Skeletal muscle cell (primary cell): Measurements from ENCODE around the gene GLI2.

Source experiments
- DNase-seq: peaks from one replicate; pipeline ENCODE4 v3.0.0-alpha.2; 2010; ENCODE audit warnings: low read depth
- H3K4me3 ChIP-seq: 2 replicates; pipeline ENCODE4 v1.5.1; 2011; ENCODE audit warnings: low read depth, mild to moderate bottlenecking, control low read depth, low read length, moderate library complexity

Gene GLI2

GRCh38 chr2:120749506-120750431 lies 14.1 kb downstream of the GLI2 start:
- no peak for DNase-seq
- H3K4me3 ChIP-seq = no peak overlapping the region

DNA sequence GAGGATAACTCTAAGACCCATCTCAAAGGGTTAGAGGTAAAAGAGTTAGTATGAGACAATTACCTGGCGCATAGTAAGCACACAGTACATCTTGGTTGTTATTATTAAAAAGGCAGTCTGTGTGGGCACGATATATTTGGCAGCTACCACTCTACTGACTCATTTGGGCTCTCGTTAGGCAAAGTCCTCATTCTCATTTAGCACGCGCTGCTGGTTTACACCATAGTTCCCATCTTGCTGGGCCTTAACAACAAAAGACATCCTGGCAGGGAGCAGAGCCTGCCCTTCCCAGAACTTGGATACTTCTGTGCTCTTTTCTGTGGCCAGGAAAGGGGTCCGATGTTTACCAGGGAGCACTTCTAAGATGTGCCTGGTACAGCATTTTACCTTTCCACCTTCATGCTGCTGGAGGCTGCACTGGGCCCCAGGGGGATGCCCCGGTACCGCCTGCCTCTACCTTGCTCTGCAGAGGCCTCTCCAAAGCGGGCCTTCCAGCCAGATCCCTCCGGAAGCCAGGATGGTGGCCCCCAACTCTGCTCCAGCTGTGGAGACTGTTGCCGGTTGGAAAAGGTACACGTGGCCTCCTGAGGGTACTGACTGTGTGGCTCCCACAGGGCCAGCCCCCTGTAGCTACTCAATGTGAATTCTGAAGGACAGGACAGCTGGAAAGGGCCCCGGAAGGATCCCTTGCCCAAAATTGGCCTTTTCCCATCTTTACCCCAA lies 15.0 kb downstream of the GLI2 start:
- no peak for DNase-seq

DNA sequence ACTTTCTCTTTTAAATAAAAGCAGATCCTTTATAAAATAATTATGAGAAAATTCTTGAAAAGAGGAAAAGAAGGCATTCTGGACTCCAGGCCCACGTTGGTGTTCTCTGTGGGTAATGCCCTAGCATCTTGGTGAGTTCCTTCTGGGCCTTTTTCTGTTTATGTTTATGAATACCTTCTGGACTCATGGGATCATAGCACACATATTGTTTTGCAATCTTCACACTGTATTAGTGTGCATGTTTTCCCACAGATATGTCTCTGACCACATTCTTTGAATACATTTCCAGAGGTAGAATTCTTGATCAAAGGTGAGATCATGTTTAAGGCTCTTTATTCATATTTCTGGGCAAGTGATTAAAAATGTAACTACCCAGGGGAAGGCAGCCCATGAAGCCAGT lies 15.9 kb downstream of the GLI2 start:
- no peak overlapping the region for H3K4me3 ChIP-seq
- no peak for DNase-seq

More for the DNA sequence above, 15.0 kb downstream of the GLI2 start:
- H3K4me3 ChIP-seq = no peak overlapping the region

- DNase-seq = no peak
These were observed 18.6 kb downstream of the GLI2 start for GRCh38 chr2:120754067-120754960.

DNA sequence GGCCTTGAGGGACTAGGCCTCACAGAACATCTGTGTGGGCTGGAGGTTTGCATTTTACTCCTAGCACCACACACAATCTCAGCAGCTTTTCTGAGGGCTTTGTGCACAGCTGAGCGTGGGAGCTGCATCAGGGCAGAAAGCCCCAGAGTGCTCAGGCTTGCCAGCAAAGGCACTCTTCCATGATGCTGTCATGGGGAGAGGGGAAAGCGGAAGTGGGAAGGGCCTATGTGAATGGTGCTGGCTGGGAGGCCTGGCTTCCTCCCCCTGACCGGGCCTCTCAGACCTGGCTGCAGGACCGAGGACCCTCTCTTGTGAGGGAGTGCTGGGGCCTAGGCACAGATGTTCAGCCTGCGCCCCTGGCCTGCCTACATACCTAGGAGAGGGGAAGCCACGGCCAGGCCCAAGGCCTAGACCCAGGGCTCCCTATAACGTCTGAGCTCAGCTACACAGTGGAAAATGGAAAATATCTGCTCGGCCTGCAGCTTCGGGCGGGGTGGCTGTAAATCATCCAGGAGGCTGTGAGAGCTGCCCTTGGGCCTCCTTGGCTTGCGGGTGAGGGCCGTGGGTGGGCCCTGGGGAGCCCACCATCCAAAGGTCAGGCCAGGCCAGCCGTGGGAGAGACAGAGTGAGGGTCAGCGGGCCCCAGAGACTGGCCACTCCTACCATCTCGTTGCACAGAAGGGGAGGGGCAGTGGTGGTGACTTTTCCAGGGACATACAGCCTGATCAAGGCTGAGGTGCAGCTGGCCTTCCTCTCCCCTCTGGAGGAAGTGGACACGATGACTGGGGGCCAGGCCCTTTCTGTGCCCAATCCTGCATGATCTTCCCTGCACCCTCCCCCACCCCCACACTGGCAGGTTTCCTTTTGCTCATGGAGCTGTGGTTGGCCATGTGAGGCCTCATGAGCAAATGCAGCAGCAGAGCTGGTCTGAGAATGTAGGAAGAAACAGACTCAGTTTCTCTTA lies 22.8 kb downstream of the GLI2 start:
- peak; percentile 87 for DNase-seq
- no peak overlapping the region for H3K4me3 ChIP-seq

More at GRCh38 chr2:120754067-120754960, 18.6 kb downstream of the GLI2 start:
- no peak overlapping the region for H3K4me3 ChIP-seq

GRCh38 chr2:120759543-120760331 lies 24.1 kb downstream of the GLI2 start:
- H3K4me3 ChIP-seq = no peak overlapping the region
- no peak for DNase-seq

GRCh38 chr2:120760446-120761135 lies 24.9 kb downstream of the GLI2 start:
- no peak overlapping the region for H3K4me3 ChIP-seq
- no peak for DNase-seq

DNA sequence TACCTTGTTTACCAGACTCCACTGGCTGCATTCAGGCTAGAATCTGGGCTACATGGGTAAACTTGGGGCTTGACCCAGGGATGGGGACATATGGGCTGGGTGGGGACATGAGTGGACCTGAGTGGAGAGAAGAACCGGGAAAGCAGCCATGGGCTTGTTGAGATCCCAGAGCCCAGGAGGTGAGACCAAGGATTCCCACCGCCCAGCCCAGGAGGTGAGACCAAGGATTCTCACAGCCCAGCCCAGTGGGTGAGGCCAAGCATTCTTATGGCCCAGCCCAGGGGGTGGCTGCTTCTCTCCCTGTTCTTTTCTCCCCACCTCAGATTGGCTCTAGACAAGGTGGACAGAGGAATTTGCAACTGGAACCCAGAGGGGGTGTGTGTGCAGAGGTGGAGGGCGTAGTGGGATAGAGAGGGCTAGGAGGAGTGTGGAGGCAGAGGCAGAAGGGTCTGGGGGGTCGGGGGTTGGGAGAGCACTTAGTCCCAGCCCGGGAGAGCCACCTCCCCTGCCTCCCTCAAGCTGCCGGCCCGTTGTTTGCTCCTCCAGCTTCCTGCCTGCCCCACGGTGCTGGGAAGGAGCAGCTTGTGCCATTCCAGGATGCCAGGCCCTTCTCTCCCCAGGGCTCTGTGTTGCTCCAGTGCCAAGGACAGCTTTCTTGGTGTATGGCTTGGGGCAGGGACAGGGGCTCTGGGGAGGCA lies 25.6 kb downstream of the GLI2 start:
- no peak for DNase-seq

DNA sequence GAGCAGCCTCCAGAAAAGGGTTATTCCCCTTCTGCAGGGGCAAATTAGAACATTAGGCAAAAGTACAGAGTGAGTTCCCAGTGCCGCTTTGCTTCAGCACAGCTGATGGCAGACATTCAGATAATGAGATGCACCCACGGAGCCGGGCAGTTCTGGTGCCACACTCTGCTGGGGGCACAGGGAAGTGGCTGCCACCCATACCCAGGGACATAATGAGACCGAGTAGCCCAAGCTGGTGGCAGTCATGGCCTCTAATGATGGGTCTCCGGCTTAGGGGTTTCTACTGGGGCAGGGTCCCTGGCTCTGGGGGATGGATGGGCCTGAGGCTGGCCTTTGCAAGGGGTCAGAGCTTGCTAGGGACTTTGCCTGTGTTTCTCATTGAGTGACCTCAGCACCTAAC lies 26.2 kb downstream of the GLI2 start:
- no peak for DNase-seq
- H3K4me3 ChIP-seq = no peak overlapping the region

More for the DNA sequence above, 25.6 kb downstream of the GLI2 start:
- H3K4me3 ChIP-seq = no peak overlapping the region

- no peak overlapping the region for H3K4me3 ChIP-seq
These were observed 26.8 kb downstream of the GLI2 start for GRCh38 chr2:120762341-120763061.

DNA sequence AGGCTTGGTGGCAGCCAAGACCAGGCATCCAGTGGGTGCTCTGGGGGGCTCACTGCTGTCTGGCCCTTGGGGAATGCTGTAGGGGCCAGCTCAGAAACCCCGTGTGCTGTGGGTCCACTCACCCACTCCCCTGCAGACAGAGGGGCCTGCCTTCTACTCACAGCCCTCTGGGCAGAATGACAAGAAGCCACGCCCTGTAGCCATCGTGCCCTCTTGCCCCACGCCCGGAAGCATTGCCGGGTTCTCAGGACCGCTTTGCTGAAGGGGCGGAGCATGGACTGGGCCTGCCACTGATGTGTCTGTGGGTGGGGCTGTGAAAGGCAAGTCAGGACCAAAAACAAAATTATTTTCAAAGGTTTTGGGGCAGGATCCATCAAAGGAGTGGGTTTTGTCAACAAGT lies 27.8 kb downstream of the GLI2 start:
- H3K4me3 ChIP-seq = no peak overlapping the region
- no peak for DNase-seq

More at GRCh38 chr2:120762341-120763061, 26.8 kb downstream of the GLI2 start:
- DNase-seq = no peak

GRCh38 chr2:120763931-120764330 lies 28.3 kb downstream of the GLI2 start:
- no peak for DNase-seq

DNA sequence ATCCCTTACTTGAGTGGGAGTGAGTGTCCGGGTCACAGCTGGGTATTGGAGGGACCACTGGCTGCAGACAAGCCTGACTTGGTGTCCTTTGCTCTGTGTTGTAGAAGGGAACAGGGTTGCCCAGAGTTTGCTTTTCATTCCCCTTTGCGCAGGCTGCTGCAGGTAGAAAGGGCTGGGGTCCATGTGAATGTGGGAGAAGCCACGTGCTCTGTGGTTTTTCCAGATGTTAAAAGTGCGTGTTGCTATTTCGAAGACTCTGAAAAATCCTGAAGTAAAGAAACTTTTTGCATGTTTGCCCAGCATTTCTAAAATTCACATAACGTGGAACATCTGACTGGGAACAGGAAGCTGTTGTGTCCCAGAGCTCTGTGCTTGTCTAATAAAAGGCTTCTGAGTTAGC lies 28.8 kb downstream of the GLI2 start:
- DNase-seq = no peak
- no peak overlapping the region for H3K4me3 ChIP-seq

More at GRCh38 chr2:120763931-120764330, 28.3 kb downstream of the GLI2 start:
- no peak overlapping the region for H3K4me3 ChIP-seq

- no peak for DNase-seq
- no peak overlapping the region for H3K4me3 ChIP-seq
These were observed 29.5 kb downstream of the GLI2 start for GRCh38 chr2:120764991-120765677.

GRCh38 chr2:120765678-120766469 lies 30.2 kb downstream of the GLI2 start:
- peak; percentile 71 for DNase-seq
- no peak overlapping the region for H3K4me3 ChIP-seq
